HG03558 (cell line): ENCODE data around the gene VPS35L.

Experiments used
- ATAC-seq: cut with Tn5 transposase; IDR thresholded peaks from one replicate; pipeline ENCODE4 v1.9.1; 2021; ENCODE audit warnings: moderate number of reproducible peaks; ENCODE audit not compliant: unreplicated experiment; ENCODE audit errors: extremely low read depth

Gene VPS35L

GRCh38 chr16:19589106-19589505 is 33.6 kb downstream of the VPS35L start:
- ATAC-seq, result no peak

- no peak for ATAC-seq
Observed at GRCh38 chr16:19589771-19590302, 34.3 kb downstream of the VPS35L start.

DNA sequence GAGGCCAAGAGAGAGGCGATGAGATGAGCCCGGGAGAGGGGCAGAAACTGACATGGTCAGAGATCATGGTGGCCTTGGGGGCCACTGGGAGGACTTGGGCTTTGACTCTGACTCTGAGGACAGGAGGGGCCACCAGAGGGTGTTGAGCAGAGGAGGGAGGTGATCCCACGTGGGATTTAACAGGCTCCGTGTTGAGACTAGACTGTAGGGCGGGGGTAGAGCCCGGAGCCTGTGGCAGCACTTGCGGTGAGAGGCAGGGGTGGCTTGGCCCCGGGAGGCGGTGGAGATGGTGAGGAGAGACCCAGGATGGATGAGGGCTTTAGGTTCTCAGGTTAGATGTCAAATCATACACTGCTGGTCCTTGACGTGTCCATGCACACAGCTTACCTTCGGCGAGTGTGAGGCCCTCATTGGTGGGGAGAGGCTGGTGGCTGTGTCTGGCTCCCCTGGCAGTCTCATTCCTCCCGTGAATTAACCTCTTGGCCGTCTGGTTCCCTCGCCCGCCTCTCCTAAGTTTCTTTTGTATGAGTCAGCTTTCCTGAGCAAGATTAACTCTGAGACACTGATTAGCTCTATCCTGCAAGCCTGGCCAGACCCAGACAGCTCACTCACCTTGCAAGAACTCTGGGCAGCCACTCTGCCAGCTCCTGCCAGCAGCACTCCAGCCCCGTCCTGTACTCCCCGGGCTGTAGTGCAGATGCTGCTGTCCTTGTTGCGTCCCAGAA is 39.7 kb downstream of the VPS35L start:
- no peak for ATAC-seq

DNA sequence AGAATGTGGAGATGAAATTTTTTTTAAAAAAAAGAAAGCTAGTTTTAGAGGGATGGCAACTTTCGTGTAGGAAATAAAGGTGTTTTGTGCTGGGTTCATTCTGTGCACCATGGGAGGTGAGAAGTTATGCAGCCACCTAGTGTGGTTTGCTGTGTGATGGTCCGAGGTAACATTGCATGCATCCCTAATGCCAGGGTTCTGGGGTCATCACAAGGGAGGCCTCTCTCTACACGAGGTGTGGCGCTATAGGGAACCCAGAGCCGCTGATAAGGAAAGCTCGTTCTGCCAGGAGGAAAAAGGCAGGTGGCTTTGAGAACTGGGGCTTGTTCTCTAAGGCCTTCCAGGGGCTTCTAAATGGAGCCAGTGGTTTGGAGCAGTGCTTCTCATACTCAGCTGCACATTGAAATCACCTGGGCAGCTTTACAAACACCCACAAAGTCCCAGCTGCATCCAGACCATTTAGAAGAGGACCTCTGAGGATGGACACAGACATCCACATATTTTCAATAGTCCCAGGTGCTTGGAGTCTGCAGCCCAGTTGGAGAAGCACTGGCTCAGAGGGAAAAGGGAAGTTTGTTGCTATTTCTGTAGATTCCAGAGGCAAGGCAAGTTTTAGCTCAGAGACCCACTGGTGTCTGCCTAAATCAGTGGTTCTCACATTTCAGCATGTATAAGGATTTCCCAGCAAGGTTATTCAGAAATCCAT is 43.5 kb downstream of the VPS35L start:
- ATAC-seq, result no peak

DNA sequence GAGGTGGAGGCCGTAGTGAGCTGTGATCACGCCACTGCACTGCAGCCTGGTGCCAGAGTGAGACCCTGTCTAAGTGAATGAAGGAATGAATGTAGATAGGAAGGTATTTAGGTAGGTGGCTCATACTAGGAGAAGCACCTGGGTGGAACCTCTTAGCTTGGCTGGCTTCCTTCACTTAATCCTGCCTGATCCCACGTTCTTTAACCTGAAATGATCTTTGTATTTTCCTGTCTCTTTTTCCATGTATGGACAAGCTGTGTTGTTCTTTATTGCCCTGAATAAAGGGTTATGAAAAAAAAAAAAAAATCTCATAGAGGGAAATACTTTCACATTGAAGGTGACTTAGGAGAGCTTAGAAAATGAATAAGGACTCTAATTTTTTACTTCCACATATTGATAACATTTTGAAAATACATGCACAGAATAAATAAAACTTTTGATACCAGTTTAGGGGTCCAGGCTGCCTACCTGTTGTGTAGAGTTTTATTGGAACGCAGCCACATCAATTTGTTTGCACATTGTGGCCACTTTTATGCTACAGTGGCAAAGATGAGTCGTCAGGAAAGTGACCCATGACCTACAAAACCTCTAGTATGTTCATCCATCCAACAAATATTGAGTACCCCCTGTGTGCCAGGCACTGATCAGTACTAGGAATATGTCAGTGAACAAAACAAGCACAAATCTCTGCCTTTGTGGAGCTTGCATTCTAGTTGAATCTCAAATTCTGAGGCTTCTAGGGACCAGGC is 44.6 kb downstream of the VPS35L start:
- no peak for ATAC-seq

- ATAC-seq, result no peak
Observed at GRCh38 chr16:19601083-19601976, 45.8 kb downstream of the VPS35L start.

DNA sequence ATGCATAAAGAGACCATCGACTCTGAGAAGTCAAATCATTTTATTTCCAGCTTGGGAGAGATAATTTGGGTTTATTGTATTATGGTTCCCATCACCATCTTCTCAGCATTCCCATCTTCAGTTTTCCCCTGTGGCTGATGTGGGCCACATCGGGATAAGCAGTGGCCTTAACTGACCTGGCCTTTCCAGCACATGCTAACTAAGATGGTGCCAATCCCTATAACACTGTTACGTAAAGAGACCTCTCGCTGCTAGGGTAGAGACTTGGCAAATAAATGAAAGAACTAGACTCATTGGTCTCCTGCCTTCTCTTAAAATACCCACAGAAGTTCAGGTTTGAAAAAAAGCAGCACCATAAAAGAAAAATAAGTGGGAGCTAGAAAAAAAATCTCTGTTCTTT is 49.4 kb downstream of the VPS35L start:
- no peak for ATAC-seq

DNA sequence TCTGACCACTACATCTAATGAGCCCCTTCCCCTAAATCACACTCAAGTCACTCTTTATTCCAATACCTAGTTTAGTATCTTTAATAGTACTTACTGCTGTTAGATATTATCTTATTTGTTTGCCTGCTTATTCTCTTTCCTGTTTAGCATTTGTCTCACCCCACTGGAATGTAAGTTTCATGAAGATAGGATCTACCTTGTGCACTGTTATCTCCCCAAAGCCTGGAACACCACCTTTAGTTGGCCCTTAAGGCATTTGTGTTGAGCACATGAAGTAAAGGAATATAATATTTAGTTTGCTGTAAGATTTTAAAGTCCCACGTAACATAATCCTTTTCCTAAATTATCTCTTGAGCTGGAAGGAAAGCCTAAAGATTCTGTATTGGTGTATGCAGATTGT is 50.2 kb downstream of the VPS35L start:
- no peak for ATAC-seq

GRCh38 chr16:19607616-19608280 is 52.2 kb downstream of the VPS35L start:
- no peak for ATAC-seq

- ATAC-seq, result no peak
Observed at GRCh38 chr16:19609359-19609758, 53.9 kb downstream of the VPS35L start.

DNA sequence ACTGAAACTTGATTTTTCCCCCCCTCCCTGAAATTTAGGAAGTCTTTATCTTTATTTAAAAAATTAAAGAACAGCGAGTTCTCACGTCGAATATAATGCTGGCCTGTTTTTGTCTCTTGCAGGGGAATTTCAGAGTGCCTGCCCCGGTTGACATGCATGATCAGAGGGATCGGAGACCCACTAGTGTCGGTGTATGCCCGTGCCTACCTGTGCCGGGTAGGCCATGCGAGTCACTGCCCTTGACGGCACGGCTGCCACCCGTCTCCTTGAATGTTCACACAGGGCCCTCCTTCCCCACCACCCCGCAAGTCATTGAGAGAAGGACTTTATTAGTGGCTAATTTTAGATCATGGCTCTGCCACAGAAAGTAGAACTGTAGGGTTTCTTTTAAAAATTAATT is 54.7 kb downstream of the VPS35L start:
- no peak for ATAC-seq

GRCh38 chr16:19613834-19614233 is 58.3 kb downstream of the VPS35L start:
- no peak for ATAC-seq

DNA sequence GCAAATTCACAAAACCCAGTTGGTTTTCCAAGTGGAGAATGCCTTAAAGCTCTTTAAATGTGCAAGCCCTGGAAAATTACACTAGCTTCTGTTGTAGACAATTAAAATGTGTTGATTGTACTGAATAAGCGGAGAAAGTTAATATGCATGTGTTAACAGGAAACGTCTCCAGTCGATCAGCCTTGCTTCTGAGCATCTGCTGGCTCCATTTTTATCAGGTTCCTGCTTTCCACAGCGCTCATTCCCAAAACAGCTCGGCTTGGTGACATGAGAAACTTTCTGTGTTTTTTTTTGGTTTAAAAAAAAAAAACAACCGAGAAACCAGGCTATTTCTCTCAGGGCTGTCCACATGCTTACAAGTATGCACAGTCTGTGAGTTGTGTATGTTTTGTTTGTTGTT is 60.7 kb downstream of the VPS35L start:
- ATAC-seq, result no peak

DNA sequence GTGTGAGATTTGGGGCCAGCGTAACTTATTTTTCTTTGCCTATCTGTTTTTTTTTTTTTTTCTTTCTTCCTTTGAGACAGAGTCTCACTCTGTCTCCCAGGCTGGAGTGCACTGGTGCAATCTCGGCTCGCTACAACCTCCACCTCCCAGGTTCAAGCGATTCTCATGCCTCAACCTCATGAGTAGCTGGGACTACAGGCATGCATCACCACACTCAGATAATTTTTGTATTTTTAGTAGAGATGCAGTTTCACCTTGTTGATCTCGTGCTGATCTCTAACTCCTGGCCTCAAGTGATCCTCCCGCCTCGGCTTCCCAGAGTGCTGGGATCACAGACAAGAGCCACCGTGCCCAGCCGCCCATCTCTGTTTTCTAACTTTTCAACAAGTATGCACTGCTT is 63.4 kb downstream of the VPS35L start:
- ATAC-seq, result no peak

- ATAC-seq, result no peak
Observed at GRCh38 chr16:19621445-19621844, 65.9 kb downstream of the VPS35L start.

- no peak for ATAC-seq
Observed at GRCh38 chr16:19625039-19625438, 69.5 kb downstream of the VPS35L start.

GRCh38 chr16:19636436-19637267 is 81.1 kb downstream of the VPS35L start:
- no peak for ATAC-seq

- no peak for ATAC-seq
Observed at GRCh38 chr16:19639986-19640421, 84.5 kb downstream of the VPS35L start.

GRCh38 chr16:19642501-19642900 is 87.0 kb downstream of the VPS35L start:
- no peak for ATAC-seq
